Measurements from ENCODE around the gene GATB.
"Not testable (repeated sequence)": the region's sequence is repeated elsewhere in the genome, so short reads cannot be mapped to it uniquely, and the experiment has no call there.

The GATB gene

DNA sequence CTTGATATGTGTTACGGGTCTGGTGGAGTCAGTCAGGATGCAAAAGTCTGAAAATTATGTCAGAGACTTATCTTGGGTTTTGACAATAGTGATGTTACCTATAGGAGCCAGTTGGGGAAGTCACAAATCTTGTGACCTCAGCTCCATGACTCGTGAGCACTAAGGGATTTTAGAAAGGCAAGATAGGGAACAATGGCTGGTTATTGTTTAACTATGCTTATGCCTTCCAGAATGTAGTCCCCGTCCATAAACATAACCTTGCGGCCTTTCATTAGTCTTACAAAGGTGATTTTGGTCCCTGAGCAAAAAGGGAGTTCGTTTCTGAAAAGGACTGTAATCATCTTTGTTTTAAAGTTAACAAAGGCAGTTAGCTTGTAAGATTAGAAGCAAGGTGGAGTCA lies 23.9 kb upstream of the GATB start:
- DNase-seq: no peak

DNA sequence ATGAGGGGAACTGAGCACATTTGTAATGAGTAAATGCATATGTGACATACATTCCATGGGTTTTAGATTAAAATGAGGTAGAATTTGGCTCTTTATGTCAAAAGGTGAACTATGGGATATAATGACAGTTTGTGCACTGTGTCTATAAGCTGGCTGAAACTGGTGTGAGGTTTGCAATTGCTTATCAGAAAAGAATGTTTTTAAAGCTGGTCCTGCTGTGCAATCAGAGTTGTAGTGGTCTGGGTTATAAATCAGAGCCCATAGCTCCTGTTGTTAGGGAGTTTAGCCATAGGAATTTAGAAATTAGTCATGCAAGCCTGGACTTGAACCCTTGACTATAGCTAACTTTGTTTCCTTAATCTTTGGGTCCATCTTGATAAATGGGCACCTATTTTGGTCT lies 23.1 kb upstream of the GATB start:
- no peak for DNase-seq

DNA sequence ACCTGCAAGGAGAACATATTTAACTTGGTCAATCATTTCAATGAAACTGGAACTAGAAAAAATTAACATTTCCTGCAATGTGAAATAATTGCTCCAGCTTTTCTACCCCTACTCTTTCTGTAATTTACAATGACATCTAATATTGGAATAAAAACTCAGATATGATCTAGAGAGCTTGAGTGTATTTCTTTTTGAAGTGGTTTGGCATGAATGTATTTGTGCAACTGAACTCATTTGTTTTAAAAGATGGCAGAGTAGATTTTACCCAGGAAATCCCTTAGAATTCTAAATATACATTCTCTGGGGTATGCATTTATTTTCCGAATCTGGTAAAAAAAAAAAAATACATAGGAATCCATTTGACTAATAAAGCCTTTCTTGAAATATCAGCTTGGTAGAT lies 21.5 kb upstream of the GATB start:
- DNase-seq: no peak

DNA sequence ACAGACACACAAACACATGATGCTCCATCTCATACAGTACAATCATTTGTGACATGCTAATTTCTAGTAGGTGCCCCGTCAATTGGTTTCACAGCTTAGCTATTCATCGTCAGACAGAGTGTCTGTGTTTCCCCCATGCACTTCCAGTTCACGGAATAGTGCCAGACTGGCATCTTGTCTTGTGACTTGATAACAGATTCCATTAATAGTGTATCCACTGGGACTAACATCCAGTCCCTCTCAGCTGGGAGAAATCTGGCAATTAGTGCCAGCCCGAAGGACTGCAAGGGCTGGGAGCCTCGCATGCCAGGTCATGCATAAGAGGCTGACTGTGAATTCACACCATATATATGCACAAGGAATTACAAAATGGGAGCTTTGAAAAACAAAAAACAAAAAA lies 20.2 kb upstream of the GATB start:
- DNase-seq: no peak

DNA sequence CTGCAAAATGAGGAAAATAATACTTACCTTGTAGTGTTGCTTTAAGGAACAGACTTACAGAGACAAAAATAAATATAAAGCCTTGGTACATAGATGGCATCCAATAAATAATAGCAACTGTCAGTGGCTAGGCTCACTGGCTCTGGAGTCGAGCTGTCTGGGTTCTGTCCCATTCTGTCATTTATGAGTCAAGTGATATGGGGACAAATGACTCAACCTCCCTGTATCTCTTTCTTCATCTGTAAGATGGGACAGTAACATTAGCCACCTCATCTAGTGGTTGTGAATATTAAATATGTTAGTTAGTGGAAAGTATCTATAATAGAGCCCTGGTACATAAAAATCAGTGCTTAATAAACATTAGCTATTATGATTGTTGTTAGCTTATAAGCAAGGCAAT lies 16.7 kb upstream of the GATB start:
- DNase-seq: no peak

DNA sequence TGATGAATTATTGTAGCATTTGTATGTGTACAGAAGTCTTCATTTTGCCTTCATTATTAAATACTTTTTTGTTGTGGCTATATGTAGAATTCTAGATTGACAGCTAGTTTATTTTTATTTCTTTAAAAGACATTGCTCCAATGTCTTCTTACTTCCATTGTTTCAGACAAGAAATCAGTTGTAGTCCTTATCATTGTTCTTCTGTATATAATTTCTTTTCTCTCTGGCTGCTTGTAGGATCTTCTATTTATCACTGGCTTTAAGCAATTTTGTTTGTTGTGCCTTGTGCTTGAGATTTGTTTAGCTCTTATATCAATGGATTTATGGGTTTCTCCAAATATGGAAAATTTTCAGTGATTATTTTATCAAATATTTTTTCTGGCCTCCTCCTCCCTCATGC lies 13.5 kb upstream of the GATB start:
- no peak for DNase-seq

DNA sequence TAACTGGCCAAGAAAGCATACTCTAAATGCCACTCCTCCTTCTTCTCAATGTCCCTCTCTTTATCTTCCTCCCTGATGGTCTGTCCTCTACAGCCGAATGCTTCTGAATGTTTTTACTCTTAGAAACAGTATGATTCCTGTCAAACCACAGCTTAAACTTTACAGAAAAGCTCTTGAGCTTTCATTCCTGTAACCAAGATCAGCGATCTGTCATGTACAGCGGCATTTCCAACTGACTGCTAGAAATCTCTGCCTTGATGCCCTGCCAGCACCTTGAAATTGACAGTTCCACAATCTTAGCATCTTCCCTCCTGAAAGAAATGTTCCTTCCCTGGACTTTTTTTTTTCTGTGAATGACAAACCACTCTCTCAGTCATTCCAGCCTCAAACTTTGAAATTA lies 11.5 kb upstream of the GATB start:
- no peak for DNase-seq

DNA sequence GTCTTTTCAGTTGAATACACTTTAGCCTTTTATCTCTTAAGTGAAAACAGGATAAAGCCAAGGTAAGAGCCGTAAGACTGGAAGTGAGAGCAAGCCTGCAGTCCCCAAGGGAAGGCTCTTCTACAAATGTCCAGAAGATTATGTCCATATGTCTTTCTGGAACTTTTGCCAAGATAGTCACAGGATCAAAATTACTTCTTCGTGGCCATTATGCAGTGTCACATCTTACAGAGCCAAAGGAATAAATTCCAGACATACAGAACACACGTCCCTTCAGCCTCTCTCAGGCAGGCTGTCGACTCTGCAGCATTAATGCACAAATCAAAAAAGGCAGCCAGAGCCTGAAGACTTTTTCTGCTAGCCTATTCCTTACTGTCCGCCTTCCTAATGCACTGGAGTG lies 10.9 kb upstream of the GATB start:
- no peak for DNase-seq

DNA sequence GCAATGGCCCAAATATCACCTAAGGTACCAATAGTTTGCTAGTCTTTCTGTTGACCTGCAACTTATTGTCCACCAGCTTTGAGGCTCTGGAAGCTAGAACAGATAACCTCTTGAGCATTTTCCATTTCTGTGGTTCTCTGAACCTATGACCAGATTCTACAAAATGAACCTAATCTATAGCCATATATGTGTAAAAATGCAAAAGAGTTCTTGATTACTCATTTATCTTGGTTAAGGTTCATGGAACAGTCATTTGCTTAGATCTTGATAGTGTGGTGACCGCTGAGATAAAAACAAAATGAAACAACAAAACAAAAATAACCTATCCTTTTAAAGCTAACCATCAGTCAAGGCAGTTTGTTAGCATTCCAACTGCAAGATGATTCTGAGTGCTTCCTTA lies 9.3 kb upstream of the GATB start:
- DNase-seq: no peak

DNA sequence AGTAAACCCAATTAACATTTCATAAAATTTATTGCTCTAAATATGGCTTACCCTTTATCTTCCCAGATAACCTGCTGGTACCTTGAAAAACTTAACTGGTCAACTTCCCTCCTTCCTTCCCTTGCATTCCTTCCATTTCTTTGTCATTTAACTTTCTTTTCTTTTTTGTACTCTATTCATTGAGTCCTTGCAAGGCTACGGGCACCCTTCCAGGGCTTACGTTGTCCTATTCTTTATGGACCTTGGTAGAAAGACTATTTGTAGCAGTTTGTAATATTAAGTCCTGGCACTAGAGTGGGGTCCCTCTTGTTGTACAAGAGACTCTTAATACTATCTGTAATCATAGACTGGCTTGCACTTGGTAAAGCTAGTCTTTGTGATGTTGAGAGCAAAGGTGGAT lies 8.0 kb upstream of the GATB start:
- DNase-seq: no peak

DNA sequence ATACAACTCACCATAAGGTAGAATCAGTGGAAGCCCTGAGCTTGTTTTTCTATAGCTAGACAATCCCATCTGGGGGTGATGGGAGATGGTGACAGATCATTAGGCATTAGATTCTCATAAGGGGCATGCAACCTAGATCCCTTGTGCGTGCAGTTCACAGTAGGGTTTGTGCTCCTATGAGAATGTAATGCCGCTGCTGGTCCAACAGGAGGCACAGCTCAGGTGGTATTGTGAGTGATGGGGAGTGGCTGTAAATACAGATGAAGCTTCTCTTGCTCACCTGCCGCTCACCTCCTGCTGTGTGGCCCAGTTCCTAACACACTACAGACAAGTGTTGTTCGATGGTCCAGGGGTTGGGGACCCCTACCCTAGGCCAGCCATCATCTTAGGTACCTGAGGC lies 5.9 kb upstream of the GATB start:
- DNase-seq: no peak

DNA sequence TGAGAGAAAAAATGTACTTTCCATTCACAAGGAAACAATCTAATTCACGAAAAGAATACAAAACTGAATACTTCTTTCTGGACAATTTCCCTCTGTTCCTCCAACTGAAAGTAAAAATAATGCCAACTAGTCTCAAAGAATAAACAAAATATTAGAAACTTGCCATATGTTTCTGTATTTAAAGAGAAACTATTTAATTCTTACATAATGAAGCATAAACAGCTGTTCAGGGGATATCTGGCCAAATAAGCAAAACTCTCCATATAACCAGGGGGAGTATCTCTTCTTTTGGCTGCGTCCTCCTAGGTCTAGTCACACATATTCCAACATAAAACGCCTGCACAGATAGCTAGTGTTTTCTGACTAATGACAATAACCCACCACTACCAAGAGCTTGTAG lies 805 bp downstream of the GATB start:
- DNase-seq: no peak

DNA sequence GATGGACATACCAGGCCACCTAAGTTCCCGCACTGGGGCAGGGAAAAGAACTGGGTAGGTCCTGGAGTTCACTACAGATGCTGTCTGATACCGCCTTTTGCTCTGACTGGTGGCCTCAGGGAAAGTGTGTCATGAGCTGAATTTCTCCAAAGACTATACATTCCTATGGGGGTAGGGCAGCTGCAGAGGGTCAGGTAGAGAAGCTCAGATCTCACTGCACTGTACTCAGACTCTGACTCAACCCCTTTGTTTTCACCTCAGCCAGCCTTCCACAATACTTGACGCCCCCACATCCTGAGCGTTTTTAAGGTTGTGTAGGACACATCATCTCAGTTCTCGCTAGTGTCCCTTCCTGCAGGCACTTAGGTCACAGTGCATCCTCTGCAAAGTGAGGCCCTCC lies 7.8 kb downstream of the GATB start:
- no peak for DNase-seq

DNA sequence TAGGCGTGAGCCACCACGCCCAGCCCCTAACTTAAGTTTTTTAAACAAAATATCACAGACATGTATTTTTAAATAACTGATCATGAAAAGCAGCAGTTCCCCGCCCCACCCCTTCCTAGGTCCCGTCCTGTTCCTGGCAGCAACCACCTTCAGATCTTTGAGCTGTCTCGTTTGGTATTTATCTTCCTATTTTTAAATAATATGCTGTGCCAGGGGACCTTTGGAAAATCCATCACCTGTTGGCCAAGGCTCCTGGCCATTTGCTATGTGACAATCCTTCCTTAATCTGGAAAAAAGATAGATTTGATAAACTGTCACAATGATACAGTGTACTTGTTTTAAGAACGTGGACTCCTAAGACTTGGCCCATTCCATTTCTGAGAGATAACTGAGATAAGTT lies 10.7 kb downstream of the GATB start:
- DNase-seq: no peak

DNA sequence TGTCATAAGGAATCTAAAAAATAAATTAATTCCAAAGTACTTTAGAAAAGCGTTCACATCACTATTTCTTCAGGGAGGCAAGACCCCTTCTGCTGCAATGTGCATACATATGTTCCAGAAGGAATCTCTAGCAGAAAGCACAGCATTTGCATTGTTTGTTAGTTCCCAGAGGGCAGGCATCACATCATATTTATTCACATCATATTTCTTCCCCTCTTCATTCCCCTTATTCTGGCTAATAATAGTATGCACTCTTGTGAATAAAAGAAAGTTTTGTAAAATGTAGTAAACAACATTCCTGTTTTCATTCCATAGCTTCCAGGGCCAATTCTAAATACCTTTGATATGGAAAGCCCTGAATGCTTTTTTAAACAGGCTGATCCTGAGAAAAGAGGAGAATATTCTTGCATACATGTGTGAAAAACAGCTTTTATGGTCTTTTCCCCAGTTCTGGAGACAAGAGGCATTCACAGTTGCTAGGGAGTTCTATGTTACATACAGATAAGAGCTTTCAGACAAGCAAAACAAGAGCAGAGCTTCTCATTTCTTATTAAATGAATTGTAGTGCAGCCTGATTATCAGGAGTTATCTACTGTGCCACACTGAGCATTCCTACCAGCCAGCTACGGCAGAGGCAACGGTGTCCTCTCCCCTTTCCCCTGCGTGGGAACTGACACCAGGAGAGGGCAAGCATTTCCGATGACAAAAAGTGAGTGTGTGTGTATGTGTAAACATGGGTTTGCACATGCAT lies 15.2 kb downstream of the GATB start:
- DNase-seq: no peak

DNA sequence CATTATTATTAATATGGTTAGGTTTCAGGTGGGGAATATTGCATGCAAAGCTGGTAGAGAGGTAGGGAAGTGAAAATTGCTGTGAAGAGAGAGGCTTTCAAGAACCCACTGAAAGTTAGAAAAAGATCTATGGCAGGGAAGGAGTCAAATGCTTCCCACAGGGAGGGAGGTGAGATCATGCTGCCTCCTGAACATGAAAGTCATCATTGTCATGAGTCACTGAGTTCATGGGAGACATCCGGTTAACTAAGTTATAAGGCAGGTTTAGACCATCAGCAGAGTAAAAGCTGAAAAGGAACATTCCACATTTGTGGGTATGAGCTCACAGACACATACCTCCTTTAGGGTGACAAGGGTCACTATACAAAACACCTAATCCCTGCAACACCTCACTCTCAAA lies 16.2 kb downstream of the GATB start:
- no peak for DNase-seq

DNA sequence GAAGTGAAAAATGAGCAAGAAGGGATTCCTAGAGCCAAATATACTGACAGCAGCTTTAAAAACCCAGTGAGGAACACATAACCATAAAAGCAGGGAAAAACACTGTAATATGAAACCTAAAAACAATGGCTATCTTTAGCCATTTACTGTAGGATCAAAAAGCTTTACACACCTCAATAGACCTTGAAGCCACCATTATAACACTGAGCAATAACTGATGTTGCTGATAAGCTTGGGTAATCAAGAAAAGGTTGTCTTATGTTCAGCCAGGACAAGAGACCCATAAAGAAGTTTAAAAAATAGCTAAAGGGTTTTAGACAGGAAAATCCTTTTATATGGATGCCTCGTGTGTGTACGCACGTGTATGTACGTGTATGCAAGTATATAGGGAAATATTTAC lies 16.9 kb downstream of the GATB start:
- DNase-seq: no peak

DNA sequence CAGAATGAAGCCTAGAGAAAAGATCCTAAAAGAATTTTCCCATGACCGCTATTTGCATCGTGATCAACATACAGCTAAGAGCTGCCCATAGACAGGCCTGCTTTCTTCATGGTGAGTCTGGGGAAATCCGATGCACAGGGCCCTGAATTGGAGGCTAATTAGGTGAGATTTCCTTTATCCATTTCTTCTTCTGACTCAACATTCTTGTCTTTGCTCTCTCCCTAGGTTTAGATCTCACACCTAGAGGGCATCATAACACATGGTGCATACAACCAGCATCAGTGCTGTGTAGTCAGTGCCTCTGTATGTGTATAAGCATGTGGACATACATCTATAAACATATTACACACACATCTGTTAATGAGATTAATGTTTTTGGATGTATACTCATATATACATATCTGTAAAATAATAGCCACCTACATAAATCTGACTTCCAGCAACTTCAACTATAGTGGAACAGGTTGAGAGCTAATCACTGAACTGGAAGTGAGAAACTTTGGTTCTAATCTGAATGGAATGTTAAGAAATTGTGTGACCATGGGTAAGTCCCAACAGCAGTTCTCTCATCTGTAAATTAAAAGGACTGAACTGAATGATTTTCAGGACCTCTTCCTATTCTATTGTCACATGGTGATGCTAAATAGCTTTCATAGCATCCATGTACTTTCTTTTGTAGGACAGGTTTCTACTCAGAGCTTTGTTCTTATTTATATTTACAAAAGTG lies 17.5 kb downstream of the GATB start:
- DNase-seq: no peak

DNA sequence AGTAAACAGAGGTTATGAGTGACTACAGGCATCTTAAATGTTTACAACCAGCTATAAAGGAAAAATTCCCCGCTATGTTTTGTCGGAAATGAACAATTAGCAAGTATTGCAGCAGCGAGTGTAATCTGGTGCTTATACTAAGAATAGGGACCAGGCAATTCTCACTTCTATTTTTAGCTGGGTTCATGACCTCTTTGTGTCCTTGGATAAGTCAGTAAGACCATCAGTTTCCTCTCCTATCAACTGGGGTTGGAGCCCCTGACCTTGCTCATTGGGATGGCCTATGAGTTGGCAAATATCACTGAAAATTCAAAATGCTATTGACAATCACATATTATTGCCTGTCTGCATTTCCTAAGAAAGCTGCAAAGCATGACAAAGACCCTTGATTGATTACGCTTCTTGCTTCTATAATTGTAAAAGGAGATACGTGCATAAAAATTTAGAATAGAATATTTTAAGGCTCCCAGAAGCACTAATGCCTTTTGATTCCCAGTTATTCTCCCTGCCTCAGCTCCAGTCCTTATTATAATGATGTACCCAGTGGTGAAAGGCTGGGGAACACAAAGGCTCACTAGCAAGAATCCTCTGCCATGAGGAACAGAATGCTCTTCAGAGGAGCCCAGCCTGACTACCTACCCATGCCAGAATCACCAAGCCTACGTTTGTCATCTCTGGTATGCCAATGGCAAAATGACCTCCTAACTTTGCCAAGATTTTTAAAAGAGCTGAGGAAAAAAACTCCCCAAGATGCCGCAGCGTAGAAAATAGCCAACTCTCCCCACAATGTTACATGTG lies 21.9 kb downstream of the GATB start:
- no peak for DNase-seq

DNA sequence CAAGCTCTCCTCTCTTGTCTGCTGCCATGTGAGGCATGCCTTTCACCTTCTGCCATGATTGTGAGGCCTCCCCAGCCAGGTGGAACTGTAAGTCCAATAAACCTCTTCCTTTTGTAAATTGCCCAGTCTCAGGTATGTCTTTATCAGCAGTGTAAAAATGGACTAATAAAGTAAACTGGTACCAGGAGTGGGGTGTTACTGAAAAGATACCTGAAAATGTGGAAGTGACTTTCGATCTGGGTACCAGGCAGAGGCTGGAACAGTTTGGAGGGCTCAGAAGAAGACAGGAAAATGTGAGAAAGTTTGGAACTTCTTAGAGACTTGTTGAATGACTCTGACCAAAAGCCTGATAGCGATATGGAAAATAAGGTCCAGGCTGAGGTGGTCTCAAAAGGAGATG lies 24.0 kb downstream of the GATB start:
- not testable (repeated sequence) for DNase-seq

DNA sequence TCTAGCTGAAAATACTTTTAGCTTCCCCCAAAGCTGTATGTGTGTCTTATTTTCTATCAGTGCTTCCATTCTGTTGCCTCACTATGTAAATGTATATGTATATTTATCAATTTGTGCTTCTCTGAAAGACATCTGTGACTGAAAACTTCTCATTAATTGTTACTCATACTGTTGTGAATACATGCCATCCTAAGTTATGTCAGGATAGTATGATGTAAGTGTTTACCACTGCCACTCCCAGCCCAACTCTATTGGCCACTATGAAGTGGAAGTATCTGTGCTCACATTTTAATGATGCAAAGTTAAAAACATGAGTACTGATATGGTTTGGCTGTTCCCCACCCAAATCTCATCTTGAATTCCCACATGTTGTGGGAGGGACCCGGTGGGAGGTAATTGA lies 24.4 kb downstream of the GATB start:
- DNase-seq: no peak

DNA sequence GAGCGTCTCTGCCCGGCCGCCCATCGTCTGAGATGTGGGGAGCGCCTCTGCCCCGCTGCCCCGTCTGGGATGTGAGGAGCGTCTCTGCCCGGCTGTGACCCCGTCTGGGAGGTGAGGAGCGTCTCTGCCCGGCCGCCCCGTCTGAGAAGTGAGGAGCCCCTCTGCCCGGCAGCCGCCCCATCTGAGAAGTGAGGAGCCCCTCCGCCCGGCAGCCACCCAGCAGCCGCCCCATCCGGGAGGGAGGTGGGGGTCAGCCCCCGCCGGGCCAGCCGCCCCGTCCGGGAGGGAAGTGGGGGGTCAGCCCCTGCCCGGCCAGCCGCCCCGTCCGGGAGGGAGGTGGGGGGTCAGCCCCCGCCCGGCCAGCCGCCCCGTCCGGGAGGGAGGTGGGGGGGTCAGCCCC lies 29.1 kb downstream of the GATB start:
- not testable (repeated sequence) for DNase-seq

DNA sequence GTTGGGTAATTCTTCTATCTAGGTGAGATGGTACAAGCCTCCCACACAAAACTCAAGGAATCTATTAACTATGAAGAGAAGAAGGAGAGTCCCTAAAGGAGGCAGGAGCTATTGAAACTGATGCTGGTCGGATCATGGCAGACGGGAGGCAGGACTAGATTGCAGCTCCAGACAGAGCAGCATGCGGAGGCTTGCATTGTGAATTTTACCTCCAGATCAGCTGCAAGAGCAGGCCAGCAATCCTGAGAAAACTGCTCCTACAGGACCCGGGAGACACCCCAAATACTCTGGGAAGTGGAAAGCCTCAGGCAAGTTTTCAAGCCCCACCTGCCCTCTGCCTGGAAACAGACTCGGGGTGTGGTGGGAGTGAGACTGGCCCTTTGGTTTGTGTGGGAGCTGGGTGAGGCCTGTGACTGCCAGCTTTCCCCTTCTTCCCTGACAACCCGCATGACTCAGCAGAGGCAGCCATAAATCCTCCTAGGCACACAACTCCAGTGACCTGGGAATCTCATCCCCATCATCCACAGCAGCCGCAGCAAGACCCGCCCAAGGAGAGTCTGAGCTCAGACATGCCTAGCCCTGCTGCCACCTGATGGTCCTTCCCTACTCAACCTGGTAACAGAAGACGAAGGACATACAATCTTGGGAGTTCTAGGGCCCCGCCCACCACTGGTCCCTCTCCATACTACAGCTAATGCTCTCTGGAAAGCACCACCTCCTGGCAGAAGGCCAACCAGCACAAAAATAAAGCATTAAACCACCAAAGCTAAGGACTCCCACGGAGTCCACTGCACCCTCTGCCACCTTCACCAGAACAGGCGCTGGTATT lies 30.9 kb downstream of the GATB start:
- no peak for DNase-seq

Measured in activated CD4-positive, CD25-positive, alpha-beta regulatory T cell (primary cell).